HCT116 (cell line): ENCODE data around the gene FBH1.

Experiments used
- ELF1 ChIP-seq: IDR thresholded peaks from 2 replicates; pipeline ENCODE4 v1.6.1; 2012; ENCODE audit warnings: low read depth, borderline replicate concordance
- POLR2A ChIP-seq: IDR thresholded peaks from 2 replicates; pipeline ENCODE4 v1.7.0; 2011; ENCODE audit warnings: borderline replicate concordance; ENCODE audit not compliant: insufficient read depth, insufficient read length; ENCODE audit errors: extremely low read depth
- POLR2AphosphoS5 ChIP-seq: IDR thresholded peaks from 2 replicates; pipeline ENCODE4 v1.6.1; 2011; ENCODE audit warnings: mild to moderate bottlenecking, low read depth, low read length, moderate library complexity
- RAD21 ChIP-seq: IDR thresholded peaks from 2 replicates; pipeline ENCODE4 v1.6.1; 2012; ENCODE audit warnings: low read depth, mild to moderate bottlenecking
- SP1 ChIP-seq: IDR thresholded peaks from 2 replicates; pipeline ENCODE4 v1.6.1; 2012; ENCODE audit warnings: low read depth
- TF ChIP-seq, protein P1 (sequence below), 3 experiments: fragments of 200-600 bp in 1 of 3; sonication (generic) in 1 of 3; IDR thresholded peaks in 2 of 3; conservative IDR thresholded peaks in 1 of 3; 2 replicates each; pipeline ENCODE4 v1.5.1; 2012 to 2017; ENCODE audit warnings: low read depth in 2 of 3, low read length in 2 of 3, antibody characterized with exemption in 1 of 3, borderline replicate concordance in 1 of 3, control low read depth in 1 of 3, mild to moderate bottlenecking in 1 of 3, mixed read lengths in 1 of 3, mixed run types in 1 of 3, moderate library complexity in 1 of 3; ENCODE audit not compliant: insufficient read depth in 1 of 3
- TF ChIP-seq, protein P2 (sequence below): IDR thresholded peaks from 2 replicates; pipeline ENCODE4 v1.6.1; 2011; ENCODE audit warnings: mild to moderate bottlenecking, low read length, moderate library complexity; ENCODE audit not compliant: insufficient replicate concordance; ENCODE audit errors: extremely low read depth
- TF ChIP-seq, protein P3 (sequence below): IDR thresholded peaks from 2 replicates; pipeline ENCODE4 v1.6.1; 2012

DNA sequence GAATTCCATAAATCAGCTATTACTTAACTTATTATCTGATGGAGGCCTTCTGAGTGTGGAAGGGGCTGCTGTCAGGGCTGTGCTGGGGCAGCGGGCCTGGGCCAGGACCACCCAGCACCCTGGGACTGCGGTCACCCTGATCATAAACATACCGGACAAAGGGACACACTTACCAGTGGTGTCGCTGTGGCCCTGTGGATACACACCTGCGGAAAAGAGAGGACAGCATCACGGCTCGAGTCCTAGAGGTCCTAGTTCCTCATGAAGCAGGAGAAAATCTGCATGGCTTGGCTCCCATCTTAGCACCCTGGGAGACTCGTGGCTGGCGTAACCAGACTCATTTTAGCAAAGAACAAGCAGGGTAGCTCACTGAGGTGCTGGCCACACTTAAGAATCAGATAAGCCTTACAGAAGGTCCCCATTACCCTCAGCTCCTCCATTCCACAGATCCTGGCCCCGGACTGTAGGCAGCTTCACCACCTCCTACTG lies 69.6 kb downstream of the FBH1 start:
- TF ChIP-seq, protein P1, sequence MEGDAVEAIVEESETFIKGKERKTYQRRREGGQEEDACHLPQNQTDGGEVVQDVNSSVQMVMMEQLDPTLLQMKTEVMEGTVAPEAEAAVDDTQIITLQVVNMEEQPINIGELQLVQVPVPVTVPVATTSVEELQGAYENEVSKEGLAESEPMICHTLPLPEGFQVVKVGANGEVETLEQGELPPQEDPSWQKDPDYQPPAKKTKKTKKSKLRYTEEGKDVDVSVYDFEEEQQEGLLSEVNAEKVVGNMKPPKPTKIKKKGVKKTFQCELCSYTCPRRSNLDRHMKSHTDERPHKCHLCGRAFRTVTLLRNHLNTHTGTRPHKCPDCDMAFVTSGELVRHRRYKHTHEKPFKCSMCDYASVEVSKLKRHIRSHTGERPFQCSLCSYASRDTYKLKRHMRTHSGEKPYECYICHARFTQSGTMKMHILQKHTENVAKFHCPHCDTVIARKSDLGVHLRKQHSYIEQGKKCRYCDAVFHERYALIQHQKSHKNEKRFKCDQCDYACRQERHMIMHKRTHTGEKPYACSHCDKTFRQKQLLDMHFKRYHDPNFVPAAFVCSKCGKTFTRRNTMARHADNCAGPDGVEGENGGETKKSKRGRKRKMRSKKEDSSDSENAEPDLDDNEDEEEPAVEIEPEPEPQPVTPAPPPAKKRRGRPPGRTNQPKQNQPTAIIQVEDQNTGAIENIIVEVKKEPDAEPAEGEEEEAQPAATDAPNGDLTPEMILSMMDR (IDR thresholded peaks at IDR 0.05 in 2 of 3, conservative IDR thresholded peaks at IDR 0.05 in 1 of 3; ENCODE audit: borderline replicate concordance in 1 of 3, insufficient read depth in 1 of 3, low read depth in 2 of 3, low read length in 2 of 3): no peak
- TF ChIP-seq, protein P2, sequence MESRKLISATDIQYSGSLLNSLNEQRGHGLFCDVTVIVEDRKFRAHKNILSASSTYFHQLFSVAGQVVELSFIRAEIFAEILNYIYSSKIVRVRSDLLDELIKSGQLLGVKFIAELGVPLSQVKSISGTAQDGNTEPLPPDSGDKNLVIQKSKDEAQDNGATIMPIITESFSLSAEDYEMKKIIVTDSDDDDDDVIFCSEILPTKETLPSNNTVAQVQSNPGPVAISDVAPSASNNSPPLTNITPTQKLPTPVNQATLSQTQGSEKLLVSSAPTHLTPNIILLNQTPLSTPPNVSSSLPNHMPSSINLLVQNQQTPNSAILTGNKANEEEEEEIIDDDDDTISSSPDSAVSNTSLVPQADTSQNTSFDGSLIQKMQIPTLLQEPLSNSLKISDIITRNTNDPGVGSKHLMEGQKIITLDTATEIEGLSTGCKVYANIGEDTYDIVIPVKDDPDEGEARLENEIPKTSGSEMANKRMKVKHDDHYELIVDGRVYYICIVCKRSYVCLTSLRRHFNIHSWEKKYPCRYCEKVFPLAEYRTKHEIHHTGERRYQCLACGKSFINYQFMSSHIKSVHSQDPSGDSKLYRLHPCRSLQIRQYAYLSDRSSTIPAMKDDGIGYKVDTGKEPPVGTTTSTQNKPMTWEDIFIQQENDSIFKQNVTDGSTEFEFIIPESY: no peak
- TF ChIP-seq POLR2AphosphoS5 (no peak), RAD21 (no peak), ELF1 (no peak), POLR2A (no peak), SP1 (no peak)
- TF ChIP-seq, protein P3, sequence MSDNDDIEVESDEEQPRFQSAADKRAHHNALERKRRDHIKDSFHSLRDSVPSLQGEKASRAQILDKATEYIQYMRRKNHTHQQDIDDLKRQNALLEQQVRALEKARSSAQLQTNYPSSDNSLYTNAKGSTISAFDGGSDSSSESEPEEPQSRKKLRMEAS: no peak
